Panc1 (cell line): ENCODE results near the gene PTPRJ. TPM values are rescaled to one million over a fixed set of nuclear protein-coding genes. Genes with fewer than 3 reads are reported as not detected.

Experiments used
- ATAC-seq: fragments of 200-7000 bp; cut with Tn5 transposase; 2 replicates; pipeline ENCODE4 v1.9.1; 2020; ENCODE audit warnings: mild to moderate bottlenecking, moderate library complexity
- BruUV-seq: library from RNA; stranded (reverse); fragments of 400-500 nt; replicated peaks from 2 replicates; lab custom pipeline; 2021; lab: Mats Ljungman, UMichigan
- CTCF ChIA-PET: fragments of 300-600 bp; sonication (Branson Sonifier 250); formaldehyde crosslinking; loops from one replicate; lab custom pipeline; 2022; ENCODE audit warnings: antibody characterized with exemption; lab: Charles Lee
- POLR2A ChIA-PET: fragments of 300-600 bp; sonication (Branson Sonifier 250); formaldehyde crosslinking; loops from one replicate; lab custom pipeline; 2022; ENCODE audit warnings: antibody characterized with exemption; lab: Charles Lee
- DNase-seq: peaks from one replicate; pipeline ENCODE4 v3.0.0-alpha.2; 2010; ENCODE audit warnings: low read depth, low spot score
- H3K27ac ChIP-seq: 2 replicates; pipeline ENCODE4 v1.5.1; 2011; ENCODE audit warnings: mild to moderate bottlenecking, low read length, inconsistent platforms
- H3K27me3 ChIP-seq: fragments of 200-500 bp; sonication (Bioruptor generic); 2 replicates; pipeline ENCODE4 v1.6.0; 2014; ENCODE audit warnings: low read length, inconsistent platforms; ENCODE audit not compliant: control insufficient read depth, insufficient read depth
- H3K36me3 ChIP-seq: fragments of 200-500 bp; sonication (Bioruptor generic); 2 replicates; pipeline ENCODE4 v1.5.1; 2014; ENCODE audit warnings: inconsistent platforms, mild to moderate bottlenecking, low read length, moderate library complexity; ENCODE audit not compliant: control insufficient read depth, insufficient read depth
- H3K4me1 ChIP-seq: 2 replicates; pipeline ENCODE4 v1.5.1; 2011; ENCODE audit warnings: inconsistent platforms, mild to moderate bottlenecking, low read length, moderate library complexity; ENCODE audit not compliant: control insufficient read depth, insufficient read depth
- H3K4me3 ChIP-seq, 2 experiments: 2 replicates each; pipeline ENCODE4 v1.5.1; 2011 to 2012; ENCODE audit warnings: low read depth in 2 of 2, low read length in 2 of 2, mild to moderate bottlenecking in 2 of 2, inconsistent platforms in 1 of 2, moderate library complexity in 1 of 2
- H3K9me3 ChIP-seq: fragments of 200-500 bp; sonication (Bioruptor generic); 2 replicates; pipeline ENCODE4 v1.5.1; 2014; ENCODE audit warnings: low read depth, mild to moderate bottlenecking, inconsistent platforms, low read length, moderate library complexity; ENCODE audit not compliant: control insufficient read depth, insufficient read depth
- POLR2AphosphoS5 ChIP-seq: IDR thresholded peaks from 2 replicates; pipeline ENCODE4 v1.6.1; 2012; ENCODE audit warnings: mild to moderate bottlenecking, low read depth, low read length, moderate library complexity
- SIN3A ChIP-seq: IDR thresholded peaks from 2 replicates; pipeline ENCODE4 v1.6.1; 2012; ENCODE audit warnings: low read depth, mild to moderate bottlenecking, low read length, moderate library complexity, borderline replicate concordance; ENCODE audit not compliant: insufficient read depth
- TCF7L2 ChIP-seq: IDR thresholded peaks from 2 replicates; pipeline ENCODE4 v1.6.1; 2011; ENCODE audit warnings: mild to moderate bottlenecking, low read depth, low read length, inconsistent platforms
- in situ Hi-C: cut with HindIII; loops from 2 replicates; pipeline ENCODE4 v1.10.0; 2016; ENCODE audit warnings: low sequenced_read_pairs, low pct_unique_long_range_greater_than_20kb
- intact Hi-C: fragments of 100-400 bp; cut with micrococcal nuclease; formaldehyde crosslinking; loops from one replicate; pipeline ENCODE4 v1.10.0; 2022; ENCODE audit not compliant: unreplicated experiment
- total RNA-seq: library from RNA; stranded (reverse); gene quantifications from one replicate; pipeline ENCODE4 v1.2.1, GENCODE V29; 2021; ENCODE audit not compliant: unreplicated experiment
- TF ChIP-seq, protein P1 (sequence below): fragments of 450-650 bp; IDR thresholded peaks from 2 replicates; pipeline ENCODE4 v1.5.1; 2017; ENCODE audit warnings: mild to moderate bottlenecking
- TF ChIP-seq, protein P2 (sequence below), 2 experiments: IDR thresholded peaks; 2 replicates each; pipeline ENCODE4 v1.6.1; 2011 to 2012; ENCODE audit warnings: low read depth in 2 of 2, control low read depth in 1 of 2, low read length in 1 of 2, mild to moderate bottlenecking in 1 of 2, moderate library complexity in 1 of 2; ENCODE audit not compliant: insufficient read depth in 1 of 2

PTPRJ gene
- total RNA-seq, 1 experiment from 2014 or later: 73.6 TPM

DNA sequence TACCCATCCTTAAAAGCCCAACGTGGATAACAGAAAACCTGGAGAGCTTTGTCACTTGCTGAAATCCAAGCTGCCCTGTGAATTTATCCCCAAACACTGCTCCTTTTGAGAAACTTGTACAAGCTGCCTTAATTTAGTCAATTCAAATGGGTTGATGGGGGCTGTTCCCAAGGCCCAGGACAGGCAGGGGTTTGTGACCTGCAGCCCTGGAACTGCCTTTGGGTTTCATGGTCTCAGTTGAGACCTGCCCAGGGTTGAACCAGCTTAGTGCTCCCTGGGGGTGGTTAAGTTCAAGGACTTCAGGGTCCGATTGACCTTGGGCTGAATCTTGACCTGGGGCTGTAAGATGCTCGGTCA lies 124.2 kb downstream of the PTPRJ start:
- TF ChIP-seq TCF7L2: no peak
- in situ Hi-C loops: no loop called here
- Histone ChIP-seq H3K4me3 (no peak overlapping the region), H3K36me3 (no peaks in the 10 kb centered on the region), H3K27ac (no peak overlapping the region), H3K27me3 (no peaks in the 10 kb centered on the region), H3K4me1 (peaks cover 26% of the 10 kb centered on the region), H3K9me3 (no peaks in the 10 kb centered on the region)
- ChIA-PET CTCF (no interaction called here), POLR2A (interaction anchor here (0.6 kb wide), 2 partner anchors 12 to 77 kb away, joined by 3 read pairs; no protein-coding TSS in a partner anchor)
- DNase-seq: no peak
- intact Hi-C loops: no loop called here
- ATAC-seq: no peak
- BruUV-seq: no TSS peak

DNA sequence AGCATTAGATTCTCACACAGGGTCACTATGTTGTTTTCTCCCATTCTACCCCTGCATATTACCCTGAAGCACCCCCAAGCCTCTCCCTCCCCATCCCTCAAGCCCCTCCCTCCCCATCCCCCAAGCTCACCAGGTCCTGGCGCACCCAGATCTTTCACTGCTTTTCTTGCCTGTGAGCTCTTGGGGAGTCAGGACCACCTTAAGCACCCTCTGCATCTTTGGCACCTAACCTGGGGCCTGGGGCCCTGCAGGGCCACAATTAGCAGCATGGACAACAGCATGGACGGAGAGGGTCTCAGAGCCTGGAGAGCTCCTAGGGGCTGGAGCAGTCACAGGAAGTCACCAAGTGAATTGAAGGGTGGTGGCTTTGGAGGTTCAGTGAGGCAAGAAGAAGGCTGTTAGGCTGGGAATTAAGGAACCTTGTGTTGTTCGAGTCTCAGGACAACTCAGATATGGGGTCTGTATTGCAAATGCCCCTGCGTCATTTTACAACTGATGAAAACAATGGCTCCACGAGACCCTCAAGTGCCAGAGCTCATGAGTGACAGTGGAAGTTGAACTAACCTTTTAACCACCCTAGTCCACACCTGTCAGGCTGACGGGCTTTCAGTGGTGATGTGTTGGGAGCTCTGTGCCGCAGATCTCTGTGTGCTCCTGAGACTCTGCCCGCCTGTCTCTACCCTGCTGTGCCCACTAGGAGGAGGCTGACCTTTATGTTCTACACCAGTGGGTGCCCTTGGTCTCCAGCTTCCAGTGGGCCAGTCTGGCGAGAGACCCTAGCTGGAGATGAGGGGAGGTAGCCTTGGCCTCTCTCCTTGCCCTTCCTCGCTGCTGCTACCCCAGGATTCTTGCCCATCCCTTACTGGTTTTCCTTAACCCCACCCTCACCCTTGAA lies 125.0 kb downstream of the PTPRJ start:
- TF ChIP-seq SIN3A (no peak), TCF7L2 (no peak)
- TF ChIP-seq, protein P1, sequence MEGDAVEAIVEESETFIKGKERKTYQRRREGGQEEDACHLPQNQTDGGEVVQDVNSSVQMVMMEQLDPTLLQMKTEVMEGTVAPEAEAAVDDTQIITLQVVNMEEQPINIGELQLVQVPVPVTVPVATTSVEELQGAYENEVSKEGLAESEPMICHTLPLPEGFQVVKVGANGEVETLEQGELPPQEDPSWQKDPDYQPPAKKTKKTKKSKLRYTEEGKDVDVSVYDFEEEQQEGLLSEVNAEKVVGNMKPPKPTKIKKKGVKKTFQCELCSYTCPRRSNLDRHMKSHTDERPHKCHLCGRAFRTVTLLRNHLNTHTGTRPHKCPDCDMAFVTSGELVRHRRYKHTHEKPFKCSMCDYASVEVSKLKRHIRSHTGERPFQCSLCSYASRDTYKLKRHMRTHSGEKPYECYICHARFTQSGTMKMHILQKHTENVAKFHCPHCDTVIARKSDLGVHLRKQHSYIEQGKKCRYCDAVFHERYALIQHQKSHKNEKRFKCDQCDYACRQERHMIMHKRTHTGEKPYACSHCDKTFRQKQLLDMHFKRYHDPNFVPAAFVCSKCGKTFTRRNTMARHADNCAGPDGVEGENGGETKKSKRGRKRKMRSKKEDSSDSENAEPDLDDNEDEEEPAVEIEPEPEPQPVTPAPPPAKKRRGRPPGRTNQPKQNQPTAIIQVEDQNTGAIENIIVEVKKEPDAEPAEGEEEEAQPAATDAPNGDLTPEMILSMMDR: no peak
- POLR2A ChIA-PET: interaction anchor here (0.6 kb wide), 2 partner anchors 13 to 78 kb away, joined by 3 read pairs; no protein-coding TSS in a partner anchor
- no peak for ATAC-seq
- Histone ChIP-seq H3K4me1 (peaks cover 32% of the 10 kb centered on the region), H3K27ac (no peak overlapping the region), H3K4me3 (no peak overlapping the region), H3K36me3 (no peaks in the 10 kb centered on the region), H3K9me3 (no peaks in the 10 kb centered on the region), H3K27me3 (no peaks in the 10 kb centered on the region)
- no peak for DNase-seq
- intact Hi-C loops (no loop called here), in situ Hi-C loops (no loop called here)
- CTCF ChIA-PET: interaction anchor here (0.6 kb wide), 1 partner anchor 92 kb away, joined by 4 read pairs; no protein-coding TSS in a partner anchor
- BruUV-seq: no TSS peak

DNA sequence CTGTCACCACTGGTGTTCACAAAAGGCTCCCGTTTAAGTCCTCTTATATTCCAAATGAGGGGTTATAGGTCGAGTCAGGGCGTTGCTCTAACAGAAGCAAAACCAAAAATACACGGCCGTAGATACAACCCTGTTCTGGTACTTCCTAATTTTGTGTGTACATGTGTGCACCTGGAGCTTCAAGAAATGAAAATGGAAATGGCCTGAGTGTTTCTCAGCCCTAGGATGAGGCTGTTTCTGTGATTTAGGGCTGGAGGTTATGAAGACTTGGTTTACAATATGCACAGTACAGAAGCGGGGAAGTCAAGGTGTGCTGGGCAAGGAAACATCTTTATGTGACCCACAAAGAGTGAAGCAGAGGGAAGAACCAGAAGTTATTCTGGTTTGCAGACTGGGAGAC lies 125.8 kb downstream of the PTPRJ start:
- peaks cover 28% of the 10 kb centered on the region for H3K4me1 ChIP-seq
- POLR2A ChIA-PET: no interaction called here

More for the DNA sequence above, 125.8 kb downstream of the PTPRJ start:
- H3K9me3 ChIP-seq: no peaks in the 10 kb centered on the region
- in situ Hi-C loops (no loop called here), intact Hi-C loops (no loop called here)
- ATAC-seq (no peak), DNase-seq (no peak)
- no peaks in the 10 kb centered on the region for H3K36me3 ChIP-seq
- no TSS peak for BruUV-seq
- H3K27ac ChIP-seq: no peak overlapping the region
- TF ChIP-seq TCF7L2: no peak
- TF ChIP-seq, protein P1: no peak
- no peak for TF ChIP-seq POLR2AphosphoS5
- TF ChIP-seq SIN3A: no peak
- TF ChIP-seq, protein P2, sequence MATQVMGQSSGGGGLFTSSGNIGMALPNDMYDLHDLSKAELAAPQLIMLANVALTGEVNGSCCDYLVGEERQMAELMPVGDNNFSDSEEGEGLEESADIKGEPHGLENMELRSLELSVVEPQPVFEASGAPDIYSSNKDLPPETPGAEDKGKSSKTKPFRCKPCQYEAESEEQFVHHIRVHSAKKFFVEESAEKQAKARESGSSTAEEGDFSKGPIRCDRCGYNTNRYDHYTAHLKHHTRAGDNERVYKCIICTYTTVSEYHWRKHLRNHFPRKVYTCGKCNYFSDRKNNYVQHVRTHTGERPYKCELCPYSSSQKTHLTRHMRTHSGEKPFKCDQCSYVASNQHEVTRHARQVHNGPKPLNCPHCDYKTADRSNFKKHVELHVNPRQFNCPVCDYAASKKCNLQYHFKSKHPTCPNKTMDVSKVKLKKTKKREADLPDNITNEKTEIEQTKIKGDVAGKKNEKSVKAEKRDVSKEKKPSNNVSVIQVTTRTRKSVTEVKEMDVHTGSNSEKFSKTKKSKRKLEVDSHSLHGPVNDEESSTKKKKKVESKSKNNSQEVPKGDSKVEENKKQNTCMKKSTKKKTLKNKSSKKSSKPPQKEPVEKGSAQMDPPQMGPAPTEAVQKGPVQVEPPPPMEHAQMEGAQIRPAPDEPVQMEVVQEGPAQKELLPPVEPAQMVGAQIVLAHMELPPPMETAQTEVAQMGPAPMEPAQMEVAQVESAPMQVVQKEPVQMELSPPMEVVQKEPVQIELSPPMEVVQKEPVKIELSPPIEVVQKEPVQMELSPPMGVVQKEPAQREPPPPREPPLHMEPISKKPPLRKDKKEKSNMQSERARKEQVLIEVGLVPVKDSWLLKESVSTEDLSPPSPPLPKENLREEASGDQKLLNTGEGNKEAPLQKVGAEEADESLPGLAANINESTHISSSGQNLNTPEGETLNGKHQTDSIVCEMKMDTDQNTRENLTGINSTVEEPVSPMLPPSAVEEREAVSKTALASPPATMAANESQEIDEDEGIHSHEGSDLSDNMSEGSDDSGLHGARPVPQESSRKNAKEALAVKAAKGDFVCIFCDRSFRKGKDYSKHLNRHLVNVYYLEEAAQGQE (IDR thresholded peaks at IDR 0.05; ENCODE audit: insufficient read depth in 1 of 2, low read depth in 2 of 2, low read length in 1 of 2): no peak
- no peaks in the 10 kb centered on the region for H3K27me3 ChIP-seq
- no peak overlapping the region for H3K4me3 ChIP-seq
- CTCF ChIA-PET: no interaction called here
